ENCODE measurements around the gene MBNL3. TPM values are rescaled to one million over a fixed set of nuclear protein-coding genes. Genes with fewer than 3 reads are reported as not detected.

MBNL3 gene
- total and polyA plus RNA-seq, 2 donors (not counting 3 experiments of a cell fraction or from before 2014, with no cell fraction given), result 1.8 to 5.6 TPM

GRCh38 chrX:132467026-132467425 is 21.8 kb downstream of the MBNL3 start:
- intact Hi-C loops (cut with micrococcal nuclease) (no loop called here), dilution Hi-C loops (cut with MboI; ENCODE audit: extremely low pct_ligation_motif_present, low sequenced_read_pairs) (no loop called here)
- no peaks in the 10 kb centered on the region for H3K9me1 ChIP-seq (replicated peaks; ENCODE audit: control insufficient read depth, extremely low read depth, insufficient read depth, low read length)
- TF ChIP-seq CTCF (IDR thresholded peaks at IDR 0.05; ENCODE audit: extremely low read depth in 1 of 2, insufficient read depth in 1 of 2, low read depth in 1 of 2, low read length in 2 of 2) (no peak), POLR2A (IDR thresholded peaks at IDR 0.05; ENCODE audit: low read depth, low read length) (no peak), POLR2AphosphoS5 (IDR thresholded peaks at IDR 0.05; ENCODE audit: insufficient read depth, low read depth, low read length) (no peak), FOS (IDR thresholded peaks at IDR 0.05; ENCODE audit: borderline replicate concordance, insufficient read depth, low read length) (no peak), GATA2 (IDR thresholded peaks at IDR 0.05; ENCODE audit: insufficient read depth, insufficient read length, low read depth, low read length) (no peak), MYC (IDR thresholded peaks at IDR 0.05; ENCODE audit: low read depth, low read length) (no peak), JUN (IDR thresholded peaks at IDR 0.05; ENCODE audit: borderline replicate concordance, insufficient read depth, insufficient read length, low read depth) (no peak)
- TF ChIP-seq, protein P1, sequence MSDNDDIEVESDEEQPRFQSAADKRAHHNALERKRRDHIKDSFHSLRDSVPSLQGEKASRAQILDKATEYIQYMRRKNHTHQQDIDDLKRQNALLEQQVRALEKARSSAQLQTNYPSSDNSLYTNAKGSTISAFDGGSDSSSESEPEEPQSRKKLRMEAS (IDR thresholded peaks at IDR 0.05; ENCODE audit: insufficient read depth, insufficient read length), result no peak
- CTCF ChIA-PET, result no interaction called here
- no peaks in the 10 kb centered on the region for H3K36me3 ChIP-seq (ENCODE audit: control insufficient read depth in 2 of 2, extremely low read depth in 1 of 2, insufficient read depth in 2 of 2, low read length in 2 of 2)
- no peak overlapping the region for H3K27ac ChIP-seq (ENCODE audit: insufficient read depth, low read depth, low read length)
- H4K20me1 ChIP-seq (replicated peaks; ENCODE audit: control insufficient read depth, extremely low read depth, insufficient read depth, low read length), result no peaks in the 10 kb centered on the region
- H3K27me3 ChIP-seq (ENCODE audit: control insufficient read depth in 2 of 2, insufficient read depth in 2 of 2, low read length in 2 of 2), result no peaks in the 10 kb centered on the region
- POLR2A ChIA-PET, result no interaction called here
- H3K9me3 ChIP-seq (replicated peaks; ENCODE audit: control insufficient read depth, insufficient read depth, low read length), result no peaks in the 10 kb centered on the region
- no peaks in the 10 kb centered on the region for H3K79me2 ChIP-seq (ENCODE audit: control insufficient read depth, insufficient read depth, low read length)
- no peaks in the 10 kb centered on the region for H3K4me1 ChIP-seq (ENCODE audit: control insufficient read depth, extremely low read depth, insufficient read depth, low read length)
- H2AFZ ChIP-seq (ENCODE audit: low read depth, low read length), result no peak overlapping the region
- FAIRE-seq, result no peak
- no peak overlapping the region for H3K4me3 ChIP-seq (replicated peaks in 1 of 3; ENCODE audit: insufficient read depth in 1 of 3, low read depth in 1 of 3, low read length in 3 of 3)
- no TSS peak for BruUV-seq (replicated peaks)
- H3K4me2 ChIP-seq (ENCODE audit: insufficient read depth, low read length), result no peak overlapping the region
- H3K9ac ChIP-seq (replicated peaks; ENCODE audit: extremely low read depth, insufficient read depth, low read length), result no peak overlapping the region
- DNase-seq (ENCODE audit: low read depth, low spot score), result no peak
